Neural cell (in vitro differentiated cells): ENCODE data around the gene HLF. TPM values are rescaled to one million over a fixed set of nuclear protein-coding genes. Genes with fewer than 3 reads are reported as not detected.

Experiments used
- H2AFZ ChIP-seq: fragments of 200-600, 300-800 bp; sonication (generic), shearing (Covaris generic); 2 replicates; pipeline ENCODE4 v1.6.0; 2014; ENCODE audit warnings: low read depth, mild to moderate bottlenecking, antibody characterized with exemption, low read length, moderate library complexity
- H3F3A ChIP-seq: fragments of 200-600 bp; shearing (Covaris generic); 2 replicates; pipeline ENCODE4 v1.6.1; 2016; ENCODE audit warnings: mild to moderate bottlenecking, moderate library complexity, mixed read lengths, antibody characterized with exemption, low read length; ENCODE audit not compliant: insufficient read depth, poor library complexity, severe bottlenecking
- H3K27ac ChIP-seq: fragments of 200-600, 300-800 bp; sonication (generic), shearing (Covaris generic); 2 replicates; pipeline ENCODE4 v1.5.1; 2014; ENCODE audit warnings: mild to moderate bottlenecking, low read length, moderate library complexity
- H3K27me3 ChIP-seq: fragments of 300-800, 200-600 bp; sonication (generic), shearing (Covaris generic); 2 replicates; pipeline ENCODE4 v1.6.0; 2014; ENCODE audit warnings: mild to moderate bottlenecking, low read depth, low read length, moderate library complexity; ENCODE audit not compliant: insufficient read depth
- H3K36me3 ChIP-seq: fragments of 300-800, 200-600 bp; sonication (generic), shearing (Covaris generic); 2 replicates; pipeline ENCODE4 v1.5.1; 2014; ENCODE audit warnings: mild to moderate bottlenecking, antibody characterized with exemption, low read length, moderate library complexity; ENCODE audit not compliant: insufficient read depth
- H3K4me2 ChIP-seq: fragments of 300-800, 200-600 bp; sonication (generic), shearing (Covaris generic); 2 replicates; pipeline ENCODE4 v1.6.0; 2014; ENCODE audit warnings: mild to moderate bottlenecking, low read length
- H3K4me3 ChIP-seq: fragments of 300-800, 200-600 bp; sonication (generic), shearing (Covaris generic); 2 replicates; pipeline ENCODE4 v1.5.1; 2014; ENCODE audit warnings: mild to moderate bottlenecking, low read length, moderate library complexity
- H3K79me2 ChIP-seq: fragments of 200-600 bp; shearing (Covaris generic); replicated peaks from 2 replicates; pipeline ENCODE4 v1.6.0; 2014; ENCODE audit warnings: mild to moderate bottlenecking, low read length, moderate library complexity; ENCODE audit not compliant: insufficient read depth
- H3K9ac ChIP-seq: fragments of 300-800, 200-600 bp; sonication (generic), shearing (Covaris generic); 2 replicates; pipeline ENCODE4 v1.6.1; 2016; ENCODE audit warnings: mild to moderate bottlenecking, low read length, mixed read lengths
- H3K9me2 ChIP-seq: fragments of 200-600 bp; shearing (Covaris generic); 2 replicates; pipeline ENCODE4 v1.6.1; 2016; ENCODE audit warnings: mild to moderate bottlenecking, low read length, mixed read lengths; ENCODE audit not compliant: insufficient read depth
- H3K9me3 ChIP-seq: fragments of 200-600, 300-800 bp; sonication (generic), shearing (Covaris generic); 2 replicates; pipeline ENCODE4 v1.6.1; 2016; ENCODE audit warnings: mild to moderate bottlenecking, mixed run types, low read length, moderate library complexity, mixed read lengths
- H4K20me1 ChIP-seq: fragments of 200-600 bp; shearing (Covaris generic); 2 replicates; pipeline ENCODE4 v1.6.1; 2016; ENCODE audit warnings: mild to moderate bottlenecking, mixed run types; ENCODE audit not compliant: insufficient read depth
- EP300 ChIP-seq: fragments of 450-650 bp; conservative IDR thresholded peaks from 2 replicates; pipeline ENCODE4 v1.6.1; 2014; ENCODE audit warnings: antibody characterized with exemption, mild to moderate bottlenecking, moderate library complexity; ENCODE audit not compliant: poor library complexity, severe bottlenecking
- EZH2 ChIP-seq: fragments of 200-600, 300-800 bp; shearing (Covaris generic), sonication (generic); IDR thresholded peaks from 2 replicates; pipeline ENCODE4 v1.6.1; 2014; ENCODE audit warnings: antibody characterized with exemption, low read length, borderline replicate concordance, mild to moderate bottlenecking; ENCODE audit not compliant: insufficient read depth, poor library complexity, severe bottlenecking
- MXI1 ChIP-seq: fragments of 450-650 bp; conservative IDR thresholded peaks from 2 replicates; pipeline ENCODE4 v1.6.1; 2014; ENCODE audit warnings: antibody characterized with exemption, mild to moderate bottlenecking; ENCODE audit not compliant: poor library complexity, severe bottlenecking
- POLR2AphosphoS5 ChIP-seq: IDR thresholded peaks from 2 replicates; pipeline ENCODE4 v1.6.1; 2012
- RAD21 ChIP-seq: fragments of 450-650 bp; conservative IDR thresholded peaks from 2 replicates; pipeline ENCODE4 v1.6.1; 2014; ENCODE audit warnings: antibody characterized with exemption, mild to moderate bottlenecking, moderate library complexity
- SMC3 ChIP-seq: fragments of 450-650 bp; conservative IDR thresholded peaks from 2 replicates; pipeline ENCODE4 v1.6.1; 2014; ENCODE audit warnings: antibody characterized with exemption, mild to moderate bottlenecking, moderate library complexity; ENCODE audit not compliant: poor library complexity
- TAF1 ChIP-seq: IDR thresholded peaks from 2 replicates; pipeline ENCODE4 v1.6.1; 2012; ENCODE audit warnings: low read depth
- polyA plus RNA-seq: library from polyadenylated mRNA; depleted of rRNA; stranded (reverse); fragments of >200 nt; gene quantifications from 2 replicates; pipeline ENCODE4 v1.2.3, GENCODE V29; 2014

Gene HLF
- polyA plus RNA-seq, 1 donor from 2014 or later = 0.71 TPM

DNA sequence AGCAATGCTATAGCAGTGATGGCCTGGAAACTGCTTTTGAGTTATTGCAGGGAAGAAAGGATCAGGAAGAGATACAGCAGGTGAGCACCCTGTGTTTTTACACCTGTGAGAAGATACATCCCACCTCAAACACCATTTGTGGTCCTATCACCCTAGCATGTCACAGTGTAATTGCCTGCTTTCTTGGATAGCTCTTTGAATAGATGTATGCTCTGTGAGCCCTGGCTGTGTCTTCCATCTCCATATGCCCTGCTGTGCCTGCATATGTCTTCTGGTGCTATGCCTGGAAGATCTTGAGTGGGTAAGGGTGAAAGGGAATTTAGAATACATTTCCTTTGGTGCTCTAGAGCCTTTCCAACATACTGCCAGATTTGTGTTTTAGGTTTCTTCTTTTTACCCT, 15.5 kb downstream of the HLF start:
- Histone ChIP-seq H3K4me2 (no peak overlapping the region), H3K4me3 (no peak overlapping the region), H3K27ac (no peak overlapping the region), H3K27me3 (no peaks in the 10 kb centered on the region), H3K79me2 (no peaks in the 10 kb centered on the region), H3K9me3 (no peaks in the 10 kb centered on the region), H3K9me2 (no peaks in the 10 kb centered on the region), H2AFZ (no peak overlapping the region), H3F3A (no peaks in the 10 kb centered on the region), H4K20me1 (no peaks in the 10 kb centered on the region), H3K36me3 (no peaks in the 10 kb centered on the region), H3K9ac (no peak overlapping the region)
- TF ChIP-seq MXI1 (no peak), EZH2 (no peak), POLR2AphosphoS5 (no peak), SMC3 (no peak)

DNA sequence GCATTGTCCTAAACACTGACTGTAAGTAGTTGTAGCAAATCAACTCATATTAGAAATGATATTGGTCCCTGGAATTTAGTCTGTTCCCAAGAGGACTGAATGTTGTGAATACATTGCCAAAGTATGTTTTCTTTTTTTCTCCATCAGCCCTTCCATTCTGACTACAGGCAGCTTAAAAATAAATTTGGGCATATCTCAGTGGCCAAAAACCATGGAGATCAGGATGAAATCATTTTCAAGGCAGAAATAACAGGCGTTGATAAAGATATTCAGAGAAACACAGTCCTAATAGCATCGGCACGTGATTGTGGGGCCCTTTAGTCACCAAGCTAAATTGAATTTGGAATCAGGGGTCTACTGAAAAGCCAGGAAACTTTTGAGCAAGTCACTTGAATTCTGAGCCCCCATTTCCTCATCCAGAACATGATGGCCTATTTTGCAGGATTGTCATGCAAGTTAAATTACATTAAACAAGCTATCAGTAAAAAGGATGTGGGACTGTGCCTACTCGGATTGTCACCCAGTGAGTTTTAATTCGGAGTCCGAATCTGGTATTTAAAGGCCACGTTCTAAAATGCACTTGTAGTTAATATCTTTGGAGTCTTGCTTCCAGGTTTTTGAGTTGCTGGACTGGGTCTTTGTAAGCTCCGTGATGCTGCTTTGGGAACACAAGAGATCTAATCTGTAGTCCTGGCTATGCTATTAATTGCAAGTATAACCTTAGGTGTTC, 17.1 kb downstream of the HLF start:
- no peak overlapping the region for H3K4me2 ChIP-seq
- H4K20me1 ChIP-seq = no peaks in the 10 kb centered on the region
- H3K36me3 ChIP-seq = no peaks in the 10 kb centered on the region
- H3K4me3 ChIP-seq = no peak overlapping the region
- H3K79me2 ChIP-seq = no peaks in the 10 kb centered on the region
- H3K9ac ChIP-seq = no peak overlapping the region
- H3K9me3 ChIP-seq = no peaks in the 10 kb centered on the region
- no peaks in the 10 kb centered on the region for H3K9me2 ChIP-seq
- TF ChIP-seq POLR2AphosphoS5 (no peak), TAF1 (no peak)
- no peaks in the 10 kb centered on the region for H3K27me3 ChIP-seq
- H3F3A ChIP-seq = no peaks in the 10 kb centered on the region
- H2AFZ ChIP-seq = no peak overlapping the region
- H3K27ac ChIP-seq = no peak overlapping the region

DNA sequence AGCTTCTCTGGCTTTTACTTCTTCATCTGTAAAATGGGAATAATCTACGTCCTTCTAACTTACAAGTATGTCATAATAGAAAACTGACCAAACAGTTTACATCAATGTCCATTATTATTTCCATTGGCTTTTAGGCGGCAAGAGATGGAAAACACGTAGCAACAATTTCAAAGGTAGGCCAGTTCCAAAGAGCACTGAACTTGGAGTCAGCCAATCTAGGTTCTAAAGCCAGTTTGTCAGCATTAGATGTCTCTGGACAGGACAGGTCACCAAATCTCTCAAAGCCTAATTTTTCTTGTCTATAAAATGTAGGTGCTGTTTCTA, 17.6 kb downstream of the HLF start:
- no peak overlapping the region for H3K9ac ChIP-seq
- no peaks in the 10 kb centered on the region for H4K20me1 ChIP-seq
- H3K4me3 ChIP-seq = no peak overlapping the region
- H3K27me3 ChIP-seq = no peaks in the 10 kb centered on the region
- H3F3A ChIP-seq = no peaks in the 10 kb centered on the region
- no peaks in the 10 kb centered on the region for H3K9me2 ChIP-seq
- H3K79me2 ChIP-seq = no peaks in the 10 kb centered on the region
- no peaks in the 10 kb centered on the region for H3K9me3 ChIP-seq
- H3K27ac ChIP-seq = no peak overlapping the region
- H3K4me2 ChIP-seq = no peak overlapping the region
- no peak for TF ChIP-seq TAF1
- no peak for TF ChIP-seq EP300
- no peak for TF ChIP-seq POLR2AphosphoS5
- no peak for TF ChIP-seq MXI1
- H2AFZ ChIP-seq = no peak overlapping the region
- no peaks in the 10 kb centered on the region for H3K36me3 ChIP-seq

DNA sequence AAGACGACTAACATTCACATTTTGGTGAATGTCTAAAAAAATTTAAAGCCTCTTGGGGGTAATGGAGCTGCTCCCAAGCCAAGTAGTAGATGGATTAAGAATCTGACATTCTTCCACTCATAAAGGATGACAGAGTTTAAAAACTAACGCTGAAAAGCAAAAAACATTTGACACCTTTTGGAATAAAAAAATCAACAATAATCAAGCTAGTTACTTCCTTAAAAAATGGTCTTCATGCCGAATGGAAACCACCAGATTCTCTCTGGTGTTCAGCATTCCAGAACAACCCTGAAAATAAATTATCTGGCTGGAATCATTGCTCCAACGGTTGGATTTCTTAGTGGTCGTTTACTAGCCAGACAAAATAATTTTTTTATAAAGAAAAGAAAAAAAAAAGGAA, 18.0 kb downstream of the HLF start:
- no peak overlapping the region for H3K4me2 ChIP-seq
- H3K27me3 ChIP-seq = no peaks in the 10 kb centered on the region
- H3K79me2 ChIP-seq = no peaks in the 10 kb centered on the region
- no peaks in the 10 kb centered on the region for H4K20me1 ChIP-seq
- H3K4me3 ChIP-seq = no peak overlapping the region
- H3K9me3 ChIP-seq = no peaks in the 10 kb centered on the region
- no peaks in the 10 kb centered on the region for H3F3A ChIP-seq
- no peak overlapping the region for H2AFZ ChIP-seq
- TF ChIP-seq EP300 = no peak
- TF ChIP-seq RAD21 = no peak
- TF ChIP-seq MXI1 = no peak
- TF ChIP-seq EZH2 = no peak
- TF ChIP-seq TAF1 = no peak
- H3K27ac ChIP-seq = no peak overlapping the region
- H3K9me2 ChIP-seq = no peaks in the 10 kb centered on the region
- H3K9ac ChIP-seq = no peak overlapping the region
- no peaks in the 10 kb centered on the region for H3K36me3 ChIP-seq
